Activated naive CD8-positive, alpha-beta T cell treated with anti-CD3 and anti-CD28 coated beads, Interleukin-2, amount 50 U/mL, for 16 hours (primary cell): ENCODE results near the gene LRRC32.

ENCODE experiments used
- DNase-seq: peaks from one replicate; pipeline ENCODE4 v3.0.0-alpha.2; 2020; ENCODE audit warnings: low read depth, low spot score

LRRC32 gene

GRCh38 chr11:76670485-76671236 lies at the start of gene LRRC32:
Gene LRRC32 (minus strand): TSS chr11:76670747. CDS start chr11:76665954, 4,793 bp downstream.
- no peak for DNase-seq

- DNase-seq, result no peak
Observed at GRCh38 chr11:76719686-76720085, 49.1 kb upstream of the LRRC32 start.

GRCh38 chr11:76719281-76719680 lies 48.7 kb upstream of the LRRC32 start:
- DNase-seq, result no peak

- no peak for DNase-seq
Observed at GRCh38 chr11:76717816-76718215, 47.3 kb upstream of the LRRC32 start.

- no peak for DNase-seq
Observed at GRCh38 chr11:76717369-76717768, 46.8 kb upstream of the LRRC32 start.

- DNase-seq, result no peak
Observed at GRCh38 chr11:76716268-76716667, 45.7 kb upstream of the LRRC32 start.

GRCh38 chr11:76714493-76714892 lies 43.9 kb upstream of the LRRC32 start:
- no peak for DNase-seq

- DNase-seq, result no peak
Observed at GRCh38 chr11:76713499-76713898, 43.0 kb upstream of the LRRC32 start.

- DNase-seq, result no peak
Observed at GRCh38 chr11:76712125-76712524, 41.6 kb upstream of the LRRC32 start.

GRCh38 chr11:76709756-76710155 lies 39.2 kb upstream of the LRRC32 start:
- no peak for DNase-seq

GRCh38 chr11:76708972-76709660 lies 38.6 kb upstream of the LRRC32 start:
- no peak for DNase-seq

GRCh38 chr11:76707293-76707825 lies 36.8 kb upstream of the LRRC32 start:
- no peak for DNase-seq

GRCh38 chr11:76706667-76707066 lies 36.1 kb upstream of the LRRC32 start:
- no peak for DNase-seq

- DNase-seq, result no peak
Observed at GRCh38 chr11:76705826-76706225, 35.3 kb upstream of the LRRC32 start.

- no peak for DNase-seq
Observed at GRCh38 chr11:76704171-76704948, 33.8 kb upstream of the LRRC32 start.

- DNase-seq, result no peak
Observed at GRCh38 chr11:76703707-76704106, 33.2 kb upstream of the LRRC32 start.

GRCh38 chr11:76702336-76703128 lies 32.0 kb upstream of the LRRC32 start:
- DNase-seq, result no peak

GRCh38 chr11:76701294-76702040 lies 30.9 kb upstream of the LRRC32 start:
- DNase-seq, result no peak

GRCh38 chr11:76700177-76701100 lies 29.9 kb upstream of the LRRC32 start:
- no peak for DNase-seq
